Ishikawa (cell line): Measurements from ENCODE around the gene ANO9.

Source experiments
- CEBPB ChIP-seq: IDR thresholded peaks from 2 replicates; pipeline ENCODE4 v1.6.1; 2012
- CREB1 ChIP-seq: IDR thresholded peaks from 2 replicates; pipeline ENCODE4 v1.6.1; 2012; ENCODE audit warnings: low read depth
- EGR1 ChIP-seq: IDR thresholded peaks from 2 replicates; pipeline ENCODE4 v1.6.1; 2012
- EP300 ChIP-seq: IDR thresholded peaks from 2 replicates; pipeline ENCODE4 v1.6.1; 2012; ENCODE audit warnings: borderline replicate concordance
- FOXM1 ChIP-seq: IDR thresholded peaks from 2 replicates; pipeline ENCODE4 v1.6.1; 2012; ENCODE audit warnings: low read depth, borderline replicate concordance
- MAX ChIP-seq: IDR thresholded peaks from 2 replicates; pipeline ENCODE4 v1.6.1; 2012
- NFIC ChIP-seq: IDR thresholded peaks from 2 replicates; pipeline ENCODE4 v1.6.1; 2012
- RAD21 ChIP-seq: IDR thresholded peaks from 2 replicates; pipeline ENCODE4 v1.6.1; 2012; ENCODE audit warnings: low read depth
- REST ChIP-seq: IDR thresholded peaks from 2 replicates; pipeline ENCODE4 v1.6.1; 2012; ENCODE audit warnings: low read depth, mild to moderate bottlenecking
- TAF1 ChIP-seq: IDR thresholded peaks from 2 replicates; pipeline ENCODE4 v1.6.1; 2012; ENCODE audit warnings: low read depth, mild to moderate bottlenecking
- TCF12 ChIP-seq: IDR thresholded peaks from 2 replicates; pipeline ENCODE4 v1.6.1; 2012; ENCODE audit warnings: low read depth
- TEAD4 ChIP-seq: IDR thresholded peaks from 2 replicates; pipeline ENCODE4 v1.6.1; 2012
- USF1 ChIP-seq: IDR thresholded peaks from 2 replicates; pipeline ENCODE4 v1.6.1; 2012
- YY1 ChIP-seq: IDR thresholded peaks from 2 replicates; pipeline ENCODE4 v1.6.1; 2012; ENCODE audit warnings: low read depth
- ZBTB7A ChIP-seq: IDR thresholded peaks from 2 replicates; pipeline ENCODE4 v1.6.1; 2012; ENCODE audit warnings: low read depth

The ANO9 gene

GRCh38 chr11:479311-479710, 37.5 kb upstream of the ANO9 start:
- TF ChIP-seq TEAD4: no peak
- TF ChIP-seq REST: no peak
- TF ChIP-seq TAF1: no peak
- no peak for TF ChIP-seq NFIC
- TF ChIP-seq MAX: no peak
- TF ChIP-seq CEBPB: no peak
- TF ChIP-seq EP300: no peak
- no peak for TF ChIP-seq YY1
- no peak for TF ChIP-seq USF1
- no peak for TF ChIP-seq EGR1
- TF ChIP-seq TCF12: no peak
- no peak for TF ChIP-seq FOXM1
- TF ChIP-seq CREB1: no peak
- no peak for TF ChIP-seq RAD21
- no peak for TF ChIP-seq ZBTB7A

- TF ChIP-seq EP300: no peak
- no peak for TF ChIP-seq CREB1
- no peak for TF ChIP-seq EGR1
- TF ChIP-seq YY1: no peak
- TF ChIP-seq ZBTB7A: no peak
- no peak for TF ChIP-seq NFIC
- no peak for TF ChIP-seq RAD21
- no peak for TF ChIP-seq FOXM1
- no peak for TF ChIP-seq USF1
- TF ChIP-seq TAF1: no peak
- TF ChIP-seq TCF12: no peak
- no peak for TF ChIP-seq MAX
- TF ChIP-seq TEAD4: no peak
- TF ChIP-seq CEBPB: no peak
- TF ChIP-seq REST: no peak
These were observed 35.4 kb upstream of the ANO9 start for GRCh38 chr11:477052-477715.

GRCh38 chr11:476416-476815, 34.6 kb upstream of the ANO9 start:
- TF ChIP-seq FOXM1 (no peak), TEAD4 (no peak), REST (no peak), CREB1 (no peak), EP300 (no peak)

- TF ChIP-seq MAX (no peak), TCF12 (no peak), YY1 (no peak), ZBTB7A (no peak), CEBPB (no peak), CREB1 (no peak), REST (no peak), RAD21 (no peak), EGR1 (no peak), TEAD4 (no peak), TAF1 (no peak), FOXM1 (no peak), USF1 (no peak), EP300 (no peak), NFIC (no peak)
These were observed 34.1 kb upstream of the ANO9 start for GRCh38 chr11:475941-476340.
